ENCODE measurements around the gene IFIT2. TPM values are rescaled to one million over a fixed set of nuclear protein-coding genes. Genes with fewer than 3 reads are reported as not detected.
A peak's percentile ranks its signal among the peaks of the same experiment; 100 is the strongest.

Gene IFIT2
- total RNA-seq, 1 donor = 9.0 TPM

GRCh38 chr10:89262086-89263051 lies 39.5 kb upstream of the IFIT2 start:
- DNase-seq (ENCODE audit: insufficient read length, low spot score, missing footprints) = no peak
- H2AFZ ChIP-seq (ENCODE audit: low read length) = no peak overlapping the region
- no peaks in the 10 kb centered on the region for H3K9me3 ChIP-seq (ENCODE audit: low read depth, low read length)
- H3K4me3 ChIP-seq (ENCODE audit: insufficient read depth, low read length) = no peak overlapping the region
- no peak for TF ChIP-seq CTCF (IDR thresholded peaks at IDR 0.05; ENCODE audit: extremely low read depth, low read depth, low read length)
- H3K4me1 ChIP-seq (ENCODE audit: insufficient read depth, low read length) = peaks cover 40% of the 10 kb centered on the region
- H3K36me3 ChIP-seq (ENCODE audit: insufficient read depth, low read length) = no peaks in the 10 kb centered on the region
- no peaks in the 10 kb centered on the region for H4K20me1 ChIP-seq (ENCODE audit: insufficient read depth, low read length)
- peak overlapping the region; percentile 69 for H3K27ac ChIP-seq (ENCODE audit: low read depth, low read length)
- H3K79me2 ChIP-seq (ENCODE audit: insufficient read depth, low read length) = no peaks in the 10 kb centered on the region
- H3K27me3 ChIP-seq (ENCODE audit: insufficient read depth, low read length) = no peaks in the 10 kb centered on the region
- peak overlapping the region; percentile 51 for H3K4me2 ChIP-seq (ENCODE audit: insufficient read depth, low read length)

GRCh38 chr10:89263091-89263490 lies 38.8 kb upstream of the IFIT2 start:
- H4K20me1 ChIP-seq (ENCODE audit: insufficient read depth, low read length) = no peaks in the 10 kb centered on the region
- H3K4me1 ChIP-seq (ENCODE audit: insufficient read depth, low read length) = peaks cover 40% of the 10 kb centered on the region
- no peak overlapping the region for H2AFZ ChIP-seq (ENCODE audit: low read length)
- no peaks in the 10 kb centered on the region for H3K9me3 ChIP-seq (ENCODE audit: low read depth, low read length)
- peak; percentile 63 for DNase-seq (ENCODE audit: insufficient read length, low spot score, missing footprints)
- peak overlapping the region; percentile 51 for H3K4me2 ChIP-seq (ENCODE audit: insufficient read depth, low read length)
- no peak overlapping the region for H3K4me3 ChIP-seq (ENCODE audit: insufficient read depth, low read length)
- no peak for TF ChIP-seq CTCF (IDR thresholded peaks at IDR 0.05; ENCODE audit: extremely low read depth, low read depth, low read length)
- no peaks in the 10 kb centered on the region for H3K36me3 ChIP-seq (ENCODE audit: insufficient read depth, low read length)
- H3K79me2 ChIP-seq (ENCODE audit: insufficient read depth, low read length) = no peaks in the 10 kb centered on the region
- H3K27ac ChIP-seq (ENCODE audit: low read depth, low read length) = peak overlapping the region; percentile 69
- no peaks in the 10 kb centered on the region for H3K27me3 ChIP-seq (ENCODE audit: insufficient read depth, low read length)

- Histone ChIP-seq H3K27me3 (ENCODE audit: insufficient read depth, low read length) (no peaks in the 10 kb centered on the region), H3K79me2 (ENCODE audit: insufficient read depth, low read length) (no peaks in the 10 kb centered on the region), H3K27ac (ENCODE audit: low read depth, low read length) (peak overlapping the region; percentile 69), H3K4me1 (ENCODE audit: insufficient read depth, low read length) (peaks cover 40% of the 10 kb centered on the region), H3K4me2 (ENCODE audit: insufficient read depth, low read length) (no peak overlapping the region), H3K4me3 (ENCODE audit: insufficient read depth, low read length) (no peak overlapping the region), H3K36me3 (ENCODE audit: insufficient read depth, low read length) (no peaks in the 10 kb centered on the region), H4K20me1 (ENCODE audit: insufficient read depth, low read length) (no peaks in the 10 kb centered on the region), H2AFZ (ENCODE audit: low read length) (no peak overlapping the region), H3K9me3 (ENCODE audit: low read depth, low read length) (no peaks in the 10 kb centered on the region)
- no peak for TF ChIP-seq CTCF (IDR thresholded peaks at IDR 0.05; ENCODE audit: extremely low read depth, low read depth, low read length)
- no peak for DNase-seq (ENCODE audit: insufficient read length, low spot score, missing footprints)
These were observed 38.3 kb upstream of the IFIT2 start for GRCh38 chr10:89263531-89263930.

- Histone ChIP-seq H3K36me3 (ENCODE audit: insufficient read depth, low read length) (no peaks in the 10 kb centered on the region), H3K4me1 (ENCODE audit: insufficient read depth, low read length) (peaks cover 31% of the 10 kb centered on the region), H4K20me1 (ENCODE audit: insufficient read depth, low read length) (no peaks in the 10 kb centered on the region), H3K9me3 (ENCODE audit: low read depth, low read length) (no peaks in the 10 kb centered on the region), H3K27ac (ENCODE audit: low read depth, low read length) (no peak overlapping the region), H3K79me2 (ENCODE audit: insufficient read depth, low read length) (no peaks in the 10 kb centered on the region), H3K27me3 (ENCODE audit: insufficient read depth, low read length) (no peaks in the 10 kb centered on the region), H3K4me3 (ENCODE audit: insufficient read depth, low read length) (no peak overlapping the region), H3K4me2 (ENCODE audit: insufficient read depth, low read length) (no peak overlapping the region), H2AFZ (ENCODE audit: low read length) (no peak overlapping the region)
- TF ChIP-seq CTCF (IDR thresholded peaks at IDR 0.05; ENCODE audit: extremely low read depth, low read depth, low read length) = no peak
- DNase-seq (ENCODE audit: insufficient read length, low spot score, missing footprints) = no peak
These were observed 35.0 kb upstream of the IFIT2 start for GRCh38 chr10:89266721-89267453.
